ENCODE results near the gene CFAP141.
"Not testable (repeated sequence)": the region's sequence is repeated elsewhere in the genome, so short reads cannot be mapped to it uniquely, and the experiment has no call there.

- TF ChIP-seq CTCF, EP300 (IDR thresholded peaks at IDR 0.05): not testable (repeated sequence)
Observed at GRCh38 chr1:154231112-154231511, 25.0 kb upstream of the CFAP141 start.
